Ureter (tissue), 1 donor: ENCODE data around the gene MCHR2. TPM values are rescaled to one million over a fixed set of nuclear protein-coding genes. Genes with fewer than 3 reads are reported as not detected.
"Not testable (repeated sequence)": the region's sequence is repeated elsewhere in the genome, so short reads cannot be mapped to it uniquely, and the experiment has no call there.

Experiments used
- DNase-seq: peaks from one replicate; pipeline ENCODE4 v3.0.0-alpha.2; 2020; ENCODE audit warnings: low spot score
- total RNA-seq: library from RNA; stranded (reverse); gene quantifications from one replicate; pipeline ENCODE4 v1.2.4, GENCODE V29; 2023
- donor health status: DM: yes; HTN: yes; CAD: no.

The MCHR2 gene, protein sequence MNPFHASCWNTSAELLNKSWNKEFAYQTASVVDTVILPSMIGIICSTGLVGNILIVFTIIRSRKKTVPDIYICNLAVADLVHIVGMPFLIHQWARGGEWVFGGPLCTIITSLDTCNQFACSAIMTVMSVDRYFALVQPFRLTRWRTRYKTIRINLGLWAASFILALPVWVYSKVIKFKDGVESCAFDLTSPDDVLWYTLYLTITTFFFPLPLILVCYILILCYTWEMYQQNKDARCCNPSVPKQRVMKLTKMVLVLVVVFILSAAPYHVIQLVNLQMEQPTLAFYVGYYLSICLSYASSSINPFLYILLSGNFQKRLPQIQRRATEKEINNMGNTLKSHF
- not detected for total RNA-seq

DNA sequence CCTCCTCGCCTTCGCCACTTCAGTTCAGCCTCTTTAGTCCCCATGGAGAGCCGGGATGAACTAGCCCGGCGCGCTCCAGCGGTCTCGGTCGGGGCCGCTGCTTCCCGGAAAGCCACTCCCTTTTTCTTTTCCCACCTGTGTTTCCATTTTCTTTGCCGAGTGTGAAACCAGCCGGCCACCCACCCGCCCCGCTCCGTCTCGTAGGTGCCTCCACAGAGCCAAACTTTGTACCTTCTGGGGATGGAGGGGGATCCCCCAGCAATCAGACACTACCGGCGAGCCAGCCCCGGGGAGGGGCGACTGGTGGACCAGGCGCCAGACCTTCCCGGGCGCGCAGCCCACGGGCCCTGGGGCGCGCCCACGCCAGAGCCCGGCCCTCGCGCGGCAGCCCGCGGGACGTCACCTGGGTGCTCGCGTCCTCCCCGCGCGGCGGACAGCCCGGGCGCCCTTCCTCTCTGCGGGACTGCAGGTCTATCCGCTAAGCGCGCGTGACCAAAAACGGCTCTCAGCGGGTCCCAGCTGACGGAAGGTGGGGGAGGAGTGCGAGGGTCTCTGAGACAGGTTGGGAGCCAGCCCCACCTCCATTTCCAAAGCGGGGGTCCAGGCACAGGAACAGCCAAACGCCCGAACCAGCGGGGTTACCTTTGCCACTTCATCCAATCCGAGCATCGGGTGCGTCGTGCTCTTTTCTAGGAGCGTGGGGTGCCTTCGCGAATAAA lies at the start of gene MCHR2:
MCHR2 (minus strand) TSS at position 691 of the 719 bp plus-strand sequence. CDS start 38,076 bp downstream, outside the sequence.
- no peak for DNase-seq

- not testable (repeated sequence) for DNase-seq
Measured at GRCh38 chr6:100038546-100038945, 44.5 kb upstream of the MCHR2 start.

DNA sequence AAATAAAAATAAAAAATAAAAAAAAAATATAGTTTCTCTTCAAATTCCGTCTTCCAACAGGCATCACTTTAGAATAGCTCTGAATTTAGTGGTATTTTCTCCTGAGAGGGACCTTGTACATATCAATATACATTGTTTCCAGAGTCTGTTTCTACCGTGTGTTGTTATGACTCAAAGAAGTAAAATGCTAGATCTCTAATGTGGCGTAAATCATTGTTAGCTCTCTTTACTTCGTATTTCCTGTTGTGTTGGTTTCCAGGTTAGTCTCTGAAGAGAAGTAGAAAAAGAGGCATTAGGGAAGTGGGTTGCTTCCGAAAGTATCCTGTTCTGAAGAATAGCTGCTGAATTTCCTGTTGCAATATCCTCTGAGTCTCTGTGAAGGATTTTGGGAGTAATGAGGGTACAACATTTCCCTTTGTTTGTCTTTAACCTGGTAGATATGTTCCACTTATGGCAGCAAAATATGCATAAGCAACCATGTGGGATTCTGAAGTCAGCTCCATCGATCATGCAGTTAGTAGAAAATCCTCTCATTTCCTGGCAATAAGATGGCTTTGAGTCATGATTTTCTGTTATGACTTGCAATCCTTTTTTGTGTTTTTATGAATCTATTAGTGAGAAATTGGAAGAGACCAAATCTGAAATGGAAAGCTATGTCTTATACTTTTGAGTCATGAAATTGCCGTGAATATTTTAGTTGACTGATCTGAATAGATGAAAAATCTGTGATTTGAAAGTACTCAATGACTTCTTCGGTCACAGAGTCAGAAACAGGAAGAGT lies 42.0 kb upstream of the MCHR2 start:
- no peak for DNase-seq

DNA sequence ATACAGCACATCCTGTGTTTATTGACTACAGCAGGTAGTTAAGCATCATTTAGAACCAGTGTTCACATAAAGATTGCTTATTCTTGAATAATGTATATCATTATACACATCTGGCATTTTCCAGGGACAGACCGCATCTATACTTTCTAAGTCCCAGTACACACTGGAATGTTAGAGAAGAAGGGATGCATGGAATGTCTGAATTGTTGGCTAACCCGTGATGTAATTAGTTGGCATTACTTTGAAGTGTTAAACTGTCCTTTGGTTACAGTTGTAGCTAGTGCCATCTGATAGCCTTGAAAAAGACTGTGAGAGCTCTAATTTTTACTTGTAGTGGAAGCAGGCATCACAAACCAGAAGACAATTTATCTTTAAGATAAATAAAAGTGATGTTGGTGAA lies 29.8 kb upstream of the MCHR2 start:
- no peak for DNase-seq

GRCh38 chr6:100022847-100023246 lies 28.8 kb upstream of the MCHR2 start:
- no peak for DNase-seq

- no peak for DNase-seq
Measured at GRCh38 chr6:100008857-100009256, 14.8 kb upstream of the MCHR2 start.

- peak; percentile 45 for DNase-seq
Measured at GRCh38 chr6:100001915-100002388, 7.9 kb upstream of the MCHR2 start.

DNA sequence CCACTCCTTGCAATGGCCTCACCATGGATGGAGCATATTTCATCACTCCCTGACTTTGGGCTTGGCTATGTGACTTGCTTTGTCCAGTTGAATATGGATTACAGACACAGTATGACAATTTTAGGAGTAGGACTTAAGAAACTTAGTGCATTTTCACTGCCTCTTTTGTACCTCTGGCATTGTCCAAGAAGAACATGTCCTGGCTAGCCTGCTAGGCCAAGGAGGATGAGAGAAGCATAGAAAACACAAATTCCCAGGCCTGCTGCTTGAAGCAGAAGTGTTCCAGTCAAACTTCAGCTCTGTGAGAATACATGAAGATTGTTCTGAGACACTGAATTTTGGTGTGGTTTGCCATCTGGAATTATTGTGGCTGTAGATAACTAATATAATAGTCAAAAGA lies 3.1 kb upstream of the MCHR2 start:
- DNase-seq: no peak

DNA sequence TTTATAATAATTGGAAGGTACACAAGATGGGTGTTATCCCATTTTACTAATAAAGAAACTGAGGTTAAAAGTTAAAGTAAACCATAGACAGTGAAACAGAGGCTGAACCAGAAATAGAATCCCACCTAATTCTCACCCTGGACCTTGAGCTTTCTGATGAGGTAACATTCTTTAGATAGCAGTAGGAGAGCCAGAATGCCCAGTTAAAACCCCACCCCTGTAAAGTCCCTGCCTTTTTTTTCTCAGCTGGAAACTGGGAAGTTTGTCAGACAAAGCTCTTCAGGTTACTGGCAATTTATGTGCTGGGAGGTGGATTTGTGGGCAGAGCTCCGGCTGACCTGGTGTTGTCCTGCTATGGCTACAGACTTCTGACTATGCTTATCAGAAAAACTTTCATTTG lies 1.9 kb upstream of the MCHR2 start:
- DNase-seq: no peak

DNA sequence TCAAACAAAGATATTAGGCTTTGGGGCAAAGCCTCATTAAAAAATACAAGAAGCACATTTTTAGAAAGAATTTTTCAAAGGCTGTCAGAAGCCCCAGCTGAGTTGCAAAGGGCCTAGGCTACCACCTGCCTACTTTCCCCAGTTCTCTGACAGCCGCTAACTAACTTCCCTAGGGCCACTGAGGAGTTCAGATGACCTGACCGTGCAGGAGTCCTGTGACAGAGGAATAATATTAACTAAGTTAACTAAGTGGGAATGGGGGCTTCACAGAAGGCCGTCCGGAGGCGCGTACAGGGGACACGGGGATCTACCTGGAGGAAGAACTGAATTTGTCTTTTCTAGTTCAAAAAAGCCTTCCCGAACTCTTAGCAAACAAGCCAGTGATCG lies 884 bp downstream of the MCHR2 start:
- no peak for DNase-seq

DNA sequence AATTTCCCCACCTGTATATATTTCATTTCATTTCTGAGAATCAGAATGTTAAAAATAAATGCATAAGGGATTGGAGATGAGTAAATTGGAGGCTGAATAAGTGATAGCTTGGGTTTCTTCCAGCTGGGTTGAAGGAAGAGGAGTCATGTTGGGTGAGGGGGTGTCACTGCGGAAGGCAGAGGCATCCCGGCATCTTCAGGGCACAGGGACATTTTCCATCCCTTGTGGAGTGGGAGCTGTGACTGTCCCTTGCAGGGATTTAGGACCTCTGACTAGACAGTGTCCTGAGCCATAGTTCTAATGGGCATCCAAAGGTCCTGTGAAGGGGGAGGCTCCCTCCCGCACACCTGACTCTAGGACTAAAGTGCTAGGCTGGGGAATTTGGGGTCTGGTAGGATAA lies 2.1 kb downstream of the MCHR2 start:
- no peak for DNase-seq

- no peak for DNase-seq
Measured at GRCh38 chr6:99980741-99981140, 13.3 kb downstream of the MCHR2 start.

DNA sequence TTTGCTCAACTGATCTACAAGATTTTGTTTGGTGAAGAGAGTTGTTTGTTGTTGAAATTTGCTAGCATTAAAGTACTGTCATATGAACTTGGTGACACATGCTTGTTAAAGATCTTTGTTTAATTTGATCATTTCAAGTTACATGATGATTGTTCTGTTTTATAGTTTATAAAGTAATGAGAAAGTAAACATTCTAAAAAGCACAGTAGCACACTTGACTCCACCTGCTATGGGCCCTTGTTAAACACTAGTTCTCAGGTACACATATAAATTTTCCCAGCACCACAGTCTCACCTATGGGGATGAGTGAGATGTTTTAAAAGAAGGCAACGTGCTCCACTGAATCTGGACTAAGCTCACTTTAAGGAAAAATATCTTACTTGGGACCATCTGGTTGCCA lies 14.1 kb downstream of the MCHR2 start:
- DNase-seq: no peak

- DNase-seq: no peak
Measured at GRCh38 chr6:99967052-99967451, 27.0 kb downstream of the MCHR2 start.

DNA sequence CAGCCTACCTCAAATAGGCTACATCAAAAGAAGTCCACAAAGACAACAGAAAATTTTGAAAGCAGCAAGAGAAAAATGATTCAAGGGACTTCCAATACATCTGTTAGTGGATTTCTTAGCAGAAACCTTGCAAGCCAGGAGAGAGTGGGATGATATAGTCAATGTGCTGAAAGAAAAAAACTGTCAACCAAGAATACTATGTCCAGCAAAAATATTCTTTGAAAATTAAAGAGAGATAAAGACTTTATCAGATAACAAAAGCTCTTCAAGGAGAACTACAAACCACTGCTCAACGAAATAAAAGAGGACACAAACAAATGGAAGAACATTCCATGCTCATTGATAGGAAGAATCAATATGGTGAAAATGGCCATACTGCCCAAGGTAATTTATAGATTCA lies 34.0 kb downstream of the MCHR2 start:
- no peak for DNase-seq

DNA sequence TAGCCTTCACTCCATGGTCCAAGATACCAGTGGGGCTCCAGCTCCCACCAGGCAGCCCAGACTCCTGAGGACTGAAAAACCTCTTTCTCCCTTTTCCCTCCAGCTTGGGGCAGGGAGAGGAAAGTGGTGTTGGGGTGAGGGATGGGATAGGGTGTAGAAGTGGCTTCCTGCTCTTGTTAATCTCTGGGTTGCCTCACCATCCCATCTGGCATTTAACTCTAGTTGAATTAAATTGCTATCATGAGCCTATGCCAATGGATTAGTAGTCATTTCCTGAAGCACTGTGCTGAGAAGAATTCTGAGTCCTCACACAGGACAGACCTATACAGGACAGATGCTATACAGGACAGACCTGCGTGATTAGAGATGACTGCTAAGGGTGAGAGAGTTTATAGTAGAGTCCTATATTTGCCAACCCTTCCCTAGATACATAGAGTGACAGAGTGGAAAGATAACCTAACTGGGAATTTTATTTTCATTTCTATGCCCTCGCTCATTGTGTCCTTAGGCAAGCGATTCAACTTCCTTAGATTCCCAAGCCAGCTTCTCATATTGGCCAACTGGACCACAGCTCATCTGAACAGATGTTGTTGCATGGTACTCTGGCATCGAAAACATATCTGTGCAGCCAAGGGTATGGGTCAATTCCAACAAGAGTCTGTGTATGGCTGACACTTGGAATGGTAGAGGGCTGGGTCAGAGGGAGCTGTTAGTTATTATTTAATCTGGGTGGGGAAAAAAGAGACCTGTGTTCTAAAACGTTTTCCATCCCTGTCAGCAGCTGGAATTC lies 42.8 kb downstream of the MCHR2 start:
- DNase-seq: no peak

GRCh38 chr6:99946005-99946404 lies 48.0 kb downstream of the MCHR2 start:
- no peak for DNase-seq

GRCh38 chr6:99943846-99944245 lies 50.2 kb downstream of the MCHR2 start:
- DNase-seq: no peak

DNA sequence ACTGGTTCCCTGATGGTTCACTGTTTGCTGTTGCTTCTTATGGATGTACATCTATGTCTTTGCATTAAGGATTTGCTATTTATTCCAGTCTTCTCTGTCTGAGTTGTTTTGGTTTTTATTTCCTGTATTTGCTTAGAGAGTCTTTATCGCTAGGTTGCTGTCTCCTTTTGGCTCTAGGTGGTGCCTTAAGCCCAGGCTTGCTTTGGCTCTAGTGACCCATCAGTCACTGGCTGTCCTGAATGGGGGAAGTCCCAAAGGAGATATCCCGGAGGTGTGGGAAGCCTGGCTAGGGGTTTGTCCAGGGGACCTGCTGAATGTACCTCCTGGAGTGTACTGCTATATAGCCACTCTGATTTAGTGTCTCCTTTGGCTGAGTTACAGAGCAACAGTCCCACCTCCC lies 53.4 kb downstream of the MCHR2 start:
- DNase-seq: no peak

GRCh38 chr6:99933129-99933528 lies 60.9 kb downstream of the MCHR2 start:
- no peak for DNase-seq

DNA sequence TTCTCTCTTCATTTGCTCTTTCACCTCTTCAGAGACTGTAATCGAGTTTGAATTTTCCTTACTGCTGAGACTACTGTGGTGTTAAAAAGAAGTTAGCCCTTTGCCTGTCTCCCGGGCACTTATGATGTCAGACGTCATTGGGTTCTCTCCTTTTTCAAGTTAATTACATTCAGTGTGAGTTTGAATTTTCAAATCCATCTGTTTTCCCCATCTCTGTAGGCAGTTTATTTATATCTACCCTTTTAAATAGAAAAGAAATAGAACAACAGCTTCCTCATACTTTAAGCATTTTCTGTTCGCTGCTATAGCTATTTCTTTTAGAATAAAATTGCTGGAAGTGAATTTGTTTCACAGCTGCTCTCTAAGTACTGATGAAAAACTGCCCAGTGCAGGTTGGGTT lies 81.4 kb downstream of the MCHR2 start:
- no peak for DNase-seq
